ENCODE measurements around the gene HOXC9.

Gene HOXC9

DNA sequence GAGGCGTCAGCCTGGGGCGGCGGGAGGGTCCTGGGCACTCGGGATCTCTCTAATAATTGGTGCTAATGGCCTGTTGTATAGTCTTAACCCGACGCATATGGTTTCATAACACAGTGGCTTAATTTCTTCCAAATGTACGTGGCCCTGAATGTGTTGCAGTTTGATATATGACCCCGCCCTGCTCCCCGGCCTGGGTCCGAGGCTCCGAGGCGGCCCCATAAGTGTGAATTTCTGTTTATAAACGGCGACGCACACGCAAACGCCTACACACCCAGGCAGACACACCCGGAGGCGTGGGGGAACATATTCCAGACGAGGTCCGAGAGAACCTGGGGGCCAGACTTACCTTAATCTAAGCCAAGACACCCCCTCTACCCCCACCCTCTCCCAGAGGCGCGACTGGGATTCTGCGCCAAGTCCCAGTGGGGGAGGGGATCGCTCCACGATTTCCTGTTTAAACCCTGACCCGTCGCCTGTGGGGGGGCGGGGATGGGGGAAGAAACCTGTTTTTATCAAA is 18.6 kb downstream of the HOXC9 start:
- Histone ChIP-seq H3K36me3 (ENCODE audit: control insufficient read depth in 2 of 2, insufficient read depth in 1 of 2, low read length in 2 of 2) (no peaks in the 10 kb centered on the region), H3K9me3 (ENCODE audit: control insufficient read depth, insufficient read depth, low read depth, low read length) (no peaks in the 10 kb centered on the region), H3K27ac (ENCODE audit: extremely low read depth, low read depth, low read length) (peak overlapping the region; percentile 100), H3K4me3 (ENCODE audit: low read depth, low read length) (peak overlapping the region; percentile 81), H3K4me1 (ENCODE audit: control insufficient read depth, insufficient read depth, low read length) (peaks cover 54% of the 10 kb centered on the region)
- POLR2A ChIA-PET: interaction anchor here (1.0 kb wide), 1 partner anchor 107 kb away, joined by 3 read pairs; no protein-coding TSS in a partner anchor
- CTCF ChIA-PET: interaction anchor here (1.8 kb wide), 1 partner anchor 34 kb away, joined by 4 read pairs; the partner anchor contains the start of gene HOXC10
- TF ChIP-seq ZNF76 (tag by site-specific recombination; IDR thresholded peaks at IDR 0.05; ENCODE audit: borderline replicate concordance, low read depth) (0 out of 2 replicates have a peak, but pooled peaks have one; percentile 26), ZNF510 (tag by site-specific recombination; IDR thresholded peaks at IDR 0.05; ENCODE audit: insufficient replicate concordance) (no peak), KLF8 (tag by site-specific recombination; IDR thresholded peaks at IDR 0.05) (peak; percentile 4; the same call in 1 of the 2 replicates), ZFP69B (tag by site-specific recombination; IDR thresholded peaks at IDR 0.05) (peak; percentile 68), ZNF658 (tag by site-specific recombination; IDR thresholded peaks at IDR 0.05) (no peak), GLI4 (tag by site-specific recombination; IDR thresholded peaks at IDR 0.05) (no peak), ZNF785 (tag by site-specific recombination; IDR thresholded peaks at IDR 0.05) (no peak), ZNF311 (tag by site-specific recombination; IDR thresholded peaks at IDR 0.05; ENCODE audit: borderline replicate concordance) (no peak), ZNF423 (tag by site-specific recombination; IDR thresholded peaks at IDR 0.05) (0 out of 2 replicates have a peak, but pooled peaks have one; percentile 19), KLF1 (tag by site-specific recombination; IDR thresholded peaks at IDR 0.05) (peak; percentile 74), ZNF501 (tag by site-specific recombination; IDR thresholded peaks at IDR 0.05) (peak; percentile 14; the same call in 1 of the 2 replicates), IKZF3 (tag by site-specific recombination; IDR thresholded peaks at IDR 0.05) (peak; percentile 96), REPIN1 (tag by site-specific recombination; IDR thresholded peaks at IDR 0.05; ENCODE audit: low read depth) (no peak), KLF7 (tag by site-specific recombination; IDR thresholded peaks at IDR 0.05; ENCODE audit: borderline replicate concordance) (no peak), ZBTB21 (tag by site-specific recombination; IDR thresholded peaks at IDR 0.05) (no peak; the same call in 1 of the 2 replicates), KLF10 (tag by site-specific recombination; IDR thresholded peaks at IDR 0.05) (peak; percentile 15; the same call in 1 of the 2 replicates)
- TF ChIP-seq, protein P1, sequence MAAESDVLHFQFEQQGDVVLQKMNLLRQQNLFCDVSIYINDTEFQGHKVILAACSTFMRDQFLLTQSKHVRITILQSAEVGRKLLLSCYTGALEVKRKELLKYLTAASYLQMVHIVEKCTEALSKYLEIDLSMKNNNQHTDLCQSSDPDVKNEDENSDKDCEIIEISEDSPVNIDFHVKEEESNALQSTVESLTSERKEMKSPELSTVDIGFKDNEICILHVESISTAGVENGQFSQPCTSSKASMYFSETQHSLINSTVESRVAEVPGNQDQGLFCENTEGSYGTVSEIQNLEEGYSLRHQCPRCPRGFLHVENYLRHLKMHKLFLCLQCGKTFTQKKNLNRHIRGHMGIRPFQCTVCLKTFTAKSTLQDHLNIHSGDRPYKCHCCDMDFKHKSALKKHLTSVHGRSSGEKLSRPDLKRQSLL (tag by site-specific recombination; IDR thresholded peaks at IDR 0.05): no peak
- TF ChIP-seq, protein P2, sequence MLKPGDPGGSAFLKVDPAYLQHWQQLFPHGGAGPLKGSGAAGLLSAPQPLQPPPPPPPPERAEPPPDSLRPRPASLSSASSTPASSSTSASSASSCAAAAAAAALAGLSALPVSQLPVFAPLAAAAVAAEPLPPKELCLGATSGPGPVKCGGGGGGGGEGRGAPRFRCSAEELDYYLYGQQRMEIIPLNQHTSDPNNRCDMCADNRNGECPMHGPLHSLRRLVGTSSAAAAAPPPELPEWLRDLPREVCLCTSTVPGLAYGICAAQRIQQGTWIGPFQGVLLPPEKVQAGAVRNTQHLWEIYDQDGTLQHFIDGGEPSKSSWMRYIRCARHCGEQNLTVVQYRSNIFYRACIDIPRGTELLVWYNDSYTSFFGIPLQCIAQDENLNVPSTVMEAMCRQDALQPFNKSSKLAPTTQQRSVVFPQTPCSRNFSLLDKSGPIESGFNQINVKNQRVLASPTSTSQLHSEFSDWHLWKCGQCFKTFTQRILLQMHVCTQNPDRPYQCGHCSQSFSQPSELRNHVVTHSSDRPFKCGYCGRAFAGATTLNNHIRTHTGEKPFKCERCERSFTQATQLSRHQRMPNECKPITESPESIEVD (tag by site-specific recombination; IDR thresholded peaks at IDR 0.05): peak; percentile 83
- TF ChIP-seq, protein P3, sequence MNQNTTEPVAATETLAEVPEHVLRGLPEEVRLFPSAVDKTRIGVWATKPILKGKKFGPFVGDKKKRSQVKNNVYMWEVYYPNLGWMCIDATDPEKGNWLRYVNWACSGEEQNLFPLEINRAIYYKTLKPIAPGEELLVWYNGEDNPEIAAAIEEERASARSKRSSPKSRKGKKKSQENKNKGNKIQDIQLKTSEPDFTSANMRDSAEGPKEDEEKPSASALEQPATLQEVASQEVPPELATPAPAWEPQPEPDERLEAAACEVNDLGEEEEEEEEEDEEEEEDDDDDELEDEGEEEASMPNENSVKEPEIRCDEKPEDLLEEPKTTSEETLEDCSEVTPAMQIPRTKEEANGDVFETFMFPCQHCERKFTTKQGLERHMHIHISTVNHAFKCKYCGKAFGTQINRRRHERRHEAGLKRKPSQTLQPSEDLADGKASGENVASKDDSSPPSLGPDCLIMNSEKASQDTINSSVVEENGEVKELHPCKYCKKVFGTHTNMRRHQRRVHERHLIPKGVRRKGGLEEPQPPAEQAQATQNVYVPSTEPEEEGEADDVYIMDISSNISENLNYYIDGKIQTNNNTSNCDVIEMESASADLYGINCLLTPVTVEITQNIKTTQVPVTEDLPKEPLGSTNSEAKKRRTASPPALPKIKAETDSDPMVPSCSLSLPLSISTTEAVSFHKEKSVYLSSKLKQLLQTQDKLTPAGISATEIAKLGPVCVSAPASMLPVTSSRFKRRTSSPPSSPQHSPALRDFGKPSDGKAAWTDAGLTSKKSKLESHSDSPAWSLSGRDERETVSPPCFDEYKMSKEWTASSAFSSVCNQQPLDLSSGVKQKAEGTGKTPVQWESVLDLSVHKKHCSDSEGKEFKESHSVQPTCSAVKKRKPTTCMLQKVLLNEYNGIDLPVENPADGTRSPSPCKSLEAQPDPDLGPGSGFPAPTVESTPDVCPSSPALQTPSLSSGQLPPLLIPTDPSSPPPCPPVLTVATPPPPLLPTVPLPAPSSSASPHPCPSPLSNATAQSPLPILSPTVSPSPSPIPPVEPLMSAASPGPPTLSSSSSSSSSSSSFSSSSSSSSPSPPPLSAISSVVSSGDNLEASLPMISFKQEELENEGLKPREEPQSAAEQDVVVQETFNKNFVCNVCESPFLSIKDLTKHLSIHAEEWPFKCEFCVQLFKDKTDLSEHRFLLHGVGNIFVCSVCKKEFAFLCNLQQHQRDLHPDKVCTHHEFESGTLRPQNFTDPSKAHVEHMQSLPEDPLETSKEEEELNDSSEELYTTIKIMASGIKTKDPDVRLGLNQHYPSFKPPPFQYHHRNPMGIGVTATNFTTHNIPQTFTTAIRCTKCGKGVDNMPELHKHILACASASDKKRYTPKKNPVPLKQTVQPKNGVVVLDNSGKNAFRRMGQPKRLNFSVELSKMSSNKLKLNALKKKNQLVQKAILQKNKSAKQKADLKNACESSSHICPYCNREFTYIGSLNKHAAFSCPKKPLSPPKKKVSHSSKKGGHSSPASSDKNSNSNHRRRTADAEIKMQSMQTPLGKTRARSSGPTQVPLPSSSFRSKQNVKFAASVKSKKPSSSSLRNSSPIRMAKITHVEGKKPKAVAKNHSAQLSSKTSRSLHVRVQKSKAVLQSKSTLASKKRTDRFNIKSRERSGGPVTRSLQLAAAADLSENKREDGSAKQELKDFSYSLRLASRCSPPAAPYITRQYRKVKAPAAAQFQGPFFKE (tag by site-specific recombination; IDR thresholded peaks at IDR 0.05; ENCODE audit: borderline replicate concordance): no peak
- TF ChIP-seq, protein P4, sequence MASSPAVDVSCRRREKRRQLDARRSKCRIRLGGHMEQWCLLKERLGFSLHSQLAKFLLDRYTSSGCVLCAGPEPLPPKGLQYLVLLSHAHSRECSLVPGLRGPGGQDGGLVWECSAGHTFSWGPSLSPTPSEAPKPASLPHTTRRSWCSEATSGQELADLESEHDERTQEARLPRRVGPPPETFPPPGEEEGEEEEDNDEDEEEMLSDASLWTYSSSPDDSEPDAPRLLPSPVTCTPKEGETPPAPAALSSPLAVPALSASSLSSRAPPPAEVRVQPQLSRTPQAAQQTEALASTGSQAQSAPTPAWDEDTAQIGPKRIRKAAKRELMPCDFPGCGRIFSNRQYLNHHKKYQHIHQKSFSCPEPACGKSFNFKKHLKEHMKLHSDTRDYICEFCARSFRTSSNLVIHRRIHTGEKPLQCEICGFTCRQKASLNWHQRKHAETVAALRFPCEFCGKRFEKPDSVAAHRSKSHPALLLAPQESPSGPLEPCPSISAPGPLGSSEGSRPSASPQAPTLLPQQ (tag by site-specific recombination; IDR thresholded peaks at IDR 0.05): peak; percentile 88
- TF ChIP-seq, protein P5, sequence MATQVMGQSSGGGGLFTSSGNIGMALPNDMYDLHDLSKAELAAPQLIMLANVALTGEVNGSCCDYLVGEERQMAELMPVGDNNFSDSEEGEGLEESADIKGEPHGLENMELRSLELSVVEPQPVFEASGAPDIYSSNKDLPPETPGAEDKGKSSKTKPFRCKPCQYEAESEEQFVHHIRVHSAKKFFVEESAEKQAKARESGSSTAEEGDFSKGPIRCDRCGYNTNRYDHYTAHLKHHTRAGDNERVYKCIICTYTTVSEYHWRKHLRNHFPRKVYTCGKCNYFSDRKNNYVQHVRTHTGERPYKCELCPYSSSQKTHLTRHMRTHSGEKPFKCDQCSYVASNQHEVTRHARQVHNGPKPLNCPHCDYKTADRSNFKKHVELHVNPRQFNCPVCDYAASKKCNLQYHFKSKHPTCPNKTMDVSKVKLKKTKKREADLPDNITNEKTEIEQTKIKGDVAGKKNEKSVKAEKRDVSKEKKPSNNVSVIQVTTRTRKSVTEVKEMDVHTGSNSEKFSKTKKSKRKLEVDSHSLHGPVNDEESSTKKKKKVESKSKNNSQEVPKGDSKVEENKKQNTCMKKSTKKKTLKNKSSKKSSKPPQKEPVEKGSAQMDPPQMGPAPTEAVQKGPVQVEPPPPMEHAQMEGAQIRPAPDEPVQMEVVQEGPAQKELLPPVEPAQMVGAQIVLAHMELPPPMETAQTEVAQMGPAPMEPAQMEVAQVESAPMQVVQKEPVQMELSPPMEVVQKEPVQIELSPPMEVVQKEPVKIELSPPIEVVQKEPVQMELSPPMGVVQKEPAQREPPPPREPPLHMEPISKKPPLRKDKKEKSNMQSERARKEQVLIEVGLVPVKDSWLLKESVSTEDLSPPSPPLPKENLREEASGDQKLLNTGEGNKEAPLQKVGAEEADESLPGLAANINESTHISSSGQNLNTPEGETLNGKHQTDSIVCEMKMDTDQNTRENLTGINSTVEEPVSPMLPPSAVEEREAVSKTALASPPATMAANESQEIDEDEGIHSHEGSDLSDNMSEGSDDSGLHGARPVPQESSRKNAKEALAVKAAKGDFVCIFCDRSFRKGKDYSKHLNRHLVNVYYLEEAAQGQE (tag by site-specific recombination; IDR thresholded peaks at IDR 0.05): no peak
- TF ChIP-seq, protein P6, sequence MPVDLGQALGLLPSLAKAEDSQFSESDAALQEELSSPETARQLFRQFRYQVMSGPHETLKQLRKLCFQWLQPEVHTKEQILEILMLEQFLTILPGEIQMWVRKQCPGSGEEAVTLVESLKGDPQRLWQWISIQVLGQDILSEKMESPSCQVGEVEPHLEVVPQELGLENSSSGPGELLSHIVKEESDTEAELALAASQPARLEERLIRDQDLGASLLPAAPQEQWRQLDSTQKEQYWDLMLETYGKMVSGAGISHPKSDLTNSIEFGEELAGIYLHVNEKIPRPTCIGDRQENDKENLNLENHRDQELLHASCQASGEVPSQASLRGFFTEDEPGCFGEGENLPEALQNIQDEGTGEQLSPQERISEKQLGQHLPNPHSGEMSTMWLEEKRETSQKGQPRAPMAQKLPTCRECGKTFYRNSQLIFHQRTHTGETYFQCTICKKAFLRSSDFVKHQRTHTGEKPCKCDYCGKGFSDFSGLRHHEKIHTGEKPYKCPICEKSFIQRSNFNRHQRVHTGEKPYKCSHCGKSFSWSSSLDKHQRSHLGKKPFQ (tag by site-specific recombination; IDR thresholded peaks at IDR 0.05): peak; percentile 90

Data from HEK293 (cell line).